K562 (cell line): ENCODE data around the gene ACSS1.

Experiments used
- ATF1 ChIP-seq, 2 experiments: fragments of 450-650 bp in 1 of 2; IDR thresholded peaks; 2 replicates each; pipeline ENCODE4 v1.6.1; 2016; ENCODE audit warnings: missing compliant biosample characterization in 1 of 2, missing genetic modification characterization in 1 of 2
- BCOR ChIP-seq: fragments of 450-650 bp; IDR thresholded peaks from 2 replicates; pipeline ENCODE4 v1.6.1; 2016
- BDP1 ChIP-seq: IDR thresholded peaks from 3 replicates; pipeline ENCODE4 v1.6.1; 2011; ENCODE audit not compliant: insufficient read length, insufficient read depth
- ELF1 ChIP-seq: fragments of 200-800 bp; sonication (Bioruptor generic); IDR thresholded peaks from 2 replicates; pipeline ENCODE4 v1.6.1; 2016; ENCODE audit warnings: missing genetic modification characterization, missing compliant biosample characterization
- EZH2 ChIP-seq: IDR thresholded peaks from 2 replicates; pipeline ENCODE4 v1.6.1; 2012; ENCODE audit warnings: low read depth, mild to moderate bottlenecking, inconsistent platforms, low read length, borderline replicate concordance
- HNRNPL ChIP-seq: fragments of 200-400 bp; formaldehyde crosslinking; IDR thresholded peaks from 2 replicates; pipeline ENCODE4 v1.6.1; 2017; ENCODE audit warnings: low read depth, mild to moderate bottlenecking, low read length
- MXI1 ChIP-seq: IDR thresholded peaks from 2 replicates; pipeline ENCODE4 v1.6.1; 2011; ENCODE audit warnings: low read depth, mild to moderate bottlenecking, improper control_type of control experiment, low read length
- POLR2A ChIP-seq: fragments of 450-650 bp; conservative IDR thresholded peaks from 2 replicates; pipeline ENCODE4 v1.6.1; 2016
- RAD21 ChIP-seq, 2 experiments: fragments of 250-450 bp in 1 of 2; fragments of 450-650 bp in 1 of 2; sonication (Bioruptor Pico) in 1 of 2; formaldehyde crosslinking in 1 of 2; IDR thresholded peaks in 1 of 2; conservative IDR thresholded peaks in 1 of 2; 2 replicates each; pipeline versions ENCODE4 v1.4.0 to v1.8.0; 2020 to 2022; ENCODE audit warnings: mild to moderate bottlenecking in 2 of 2, moderate library complexity in 1 of 2
- ZNF436 ChIP-seq: fragments of 250-450, 450-650 bp; sonication (Bioruptor Pico); formaldehyde crosslinking; IDR thresholded peaks from 2 replicates; pipeline ENCODE4 v1.7.0; 2020; ENCODE audit warnings: mild to moderate bottlenecking
- TF ChIP-seq, protein P1 (sequence below): sonication (generic); formaldehyde crosslinking; IDR thresholded peaks from 2 replicates; pipeline ENCODE4 v1.8.1; 2023; ENCODE audit warnings: missing genetic modification reagents, mild to moderate bottlenecking, borderline replicate concordance
- TF ChIP-seq, protein P2 (sequence below), 3 experiments: IDR thresholded peaks in 2 of 3; conservative IDR thresholded peaks in 1 of 3; 2 replicates each; pipeline ENCODE4 v1.5.1; 2011 to 2012; ENCODE audit warnings: low read length in 3 of 3, mild to moderate bottlenecking in 3 of 3, control low read depth in 2 of 3, improper control_type of control experiment in 1 of 3, inconsistent platforms in 1 of 3, low read depth in 1 of 3, mixed read lengths in 1 of 3, moderate library complexity in 1 of 3; ENCODE audit not compliant: insufficient read depth in 2 of 3
- TF ChIP-seq, protein P3 (sequence below): fragments of 250-450 bp; sonication (Bioruptor Pico); IDR thresholded peaks from 2 replicates; pipeline ENCODE4 v1.5.0; 2020; ENCODE audit warnings: mild to moderate bottlenecking, borderline replicate concordance

DNA sequence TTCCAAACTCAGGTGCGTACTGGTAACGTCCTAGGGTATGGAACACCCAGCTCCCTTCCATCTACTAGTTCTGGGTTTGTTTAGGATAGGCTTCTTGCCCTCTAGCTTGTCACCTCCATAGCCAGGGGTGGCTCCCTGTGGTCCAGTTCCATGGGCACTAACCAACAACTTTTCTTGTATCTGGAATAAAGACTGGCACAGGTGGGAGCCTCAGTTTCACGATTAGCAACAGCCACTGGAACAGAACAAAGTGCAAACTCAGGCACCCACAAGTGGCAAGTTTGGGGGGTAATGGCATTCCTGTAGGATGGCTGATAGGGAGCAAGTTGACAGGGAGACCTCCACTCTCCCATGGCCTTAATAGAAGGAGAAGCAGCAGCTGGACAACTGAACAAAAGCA lies 59.8 kb downstream of the ACSS1 start:
- TF ChIP-seq MXI1, result no peak
- no peak for TF ChIP-seq ELF1 (tag)
- TF ChIP-seq RAD21 (CRISPR knock-in tag; conservative IDR thresholded peaks at IDR 0.05 in 1 of 2, IDR thresholded peaks at IDR 0.05 in 1 of 2), result no peak
- TF ChIP-seq, protein P1, sequence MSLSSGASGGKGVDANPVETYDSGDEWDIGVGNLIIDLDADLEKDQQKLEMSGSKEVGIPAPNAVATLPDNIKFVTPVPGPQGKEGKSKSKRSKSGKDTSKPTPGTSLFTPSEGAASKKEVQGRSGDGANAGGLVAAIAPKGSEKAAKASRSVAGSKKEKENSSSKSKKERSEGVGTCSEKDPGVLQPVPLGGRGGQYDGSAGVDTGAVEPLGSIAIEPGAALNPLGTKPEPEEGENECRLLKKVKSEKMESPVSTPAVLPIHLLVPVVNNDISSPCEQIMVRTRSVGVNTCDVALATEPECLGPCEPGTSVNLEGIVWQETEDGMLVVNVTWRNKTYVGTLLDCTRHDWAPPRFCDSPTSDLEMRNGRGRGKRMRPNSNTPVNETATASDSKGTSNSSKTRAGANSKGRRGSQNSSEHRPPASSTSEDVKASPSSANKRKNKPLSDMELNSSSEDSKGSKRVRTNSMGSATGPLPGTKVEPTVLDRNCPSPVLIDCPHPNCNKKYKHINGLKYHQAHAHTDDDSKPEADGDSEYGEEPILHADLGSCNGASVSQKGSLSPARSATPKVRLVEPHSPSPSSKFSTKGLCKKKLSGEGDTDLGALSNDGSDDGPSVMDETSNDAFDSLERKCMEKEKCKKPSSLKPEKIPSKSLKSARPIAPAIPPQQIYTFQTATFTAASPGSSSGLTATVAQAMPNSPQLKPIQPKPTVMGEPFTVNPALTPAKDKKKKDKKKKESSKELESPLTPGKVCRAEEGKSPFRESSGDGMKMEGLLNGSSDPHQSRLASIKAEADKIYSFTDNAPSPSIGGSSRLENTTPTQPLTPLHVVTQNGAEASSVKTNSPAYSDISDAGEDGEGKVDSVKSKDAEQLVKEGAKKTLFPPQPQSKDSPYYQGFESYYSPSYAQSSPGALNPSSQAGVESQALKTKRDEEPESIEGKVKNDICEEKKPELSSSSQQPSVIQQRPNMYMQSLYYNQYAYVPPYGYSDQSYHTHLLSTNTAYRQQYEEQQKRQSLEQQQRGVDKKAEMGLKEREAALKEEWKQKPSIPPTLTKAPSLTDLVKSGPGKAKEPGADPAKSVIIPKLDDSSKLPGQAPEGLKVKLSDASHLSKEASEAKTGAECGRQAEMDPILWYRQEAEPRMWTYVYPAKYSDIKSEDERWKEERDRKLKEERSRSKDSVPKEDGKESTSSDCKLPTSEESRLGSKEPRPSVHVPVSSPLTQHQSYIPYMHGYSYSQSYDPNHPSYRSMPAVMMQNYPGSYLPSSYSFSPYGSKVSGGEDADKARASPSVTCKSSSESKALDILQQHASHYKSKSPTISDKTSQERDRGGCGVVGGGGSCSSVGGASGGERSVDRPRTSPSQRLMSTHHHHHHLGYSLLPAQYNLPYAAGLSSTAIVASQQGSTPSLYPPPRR (CRISPR knock-in tag), result no peak
- TF ChIP-seq, protein P2, sequence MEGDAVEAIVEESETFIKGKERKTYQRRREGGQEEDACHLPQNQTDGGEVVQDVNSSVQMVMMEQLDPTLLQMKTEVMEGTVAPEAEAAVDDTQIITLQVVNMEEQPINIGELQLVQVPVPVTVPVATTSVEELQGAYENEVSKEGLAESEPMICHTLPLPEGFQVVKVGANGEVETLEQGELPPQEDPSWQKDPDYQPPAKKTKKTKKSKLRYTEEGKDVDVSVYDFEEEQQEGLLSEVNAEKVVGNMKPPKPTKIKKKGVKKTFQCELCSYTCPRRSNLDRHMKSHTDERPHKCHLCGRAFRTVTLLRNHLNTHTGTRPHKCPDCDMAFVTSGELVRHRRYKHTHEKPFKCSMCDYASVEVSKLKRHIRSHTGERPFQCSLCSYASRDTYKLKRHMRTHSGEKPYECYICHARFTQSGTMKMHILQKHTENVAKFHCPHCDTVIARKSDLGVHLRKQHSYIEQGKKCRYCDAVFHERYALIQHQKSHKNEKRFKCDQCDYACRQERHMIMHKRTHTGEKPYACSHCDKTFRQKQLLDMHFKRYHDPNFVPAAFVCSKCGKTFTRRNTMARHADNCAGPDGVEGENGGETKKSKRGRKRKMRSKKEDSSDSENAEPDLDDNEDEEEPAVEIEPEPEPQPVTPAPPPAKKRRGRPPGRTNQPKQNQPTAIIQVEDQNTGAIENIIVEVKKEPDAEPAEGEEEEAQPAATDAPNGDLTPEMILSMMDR (IDR thresholded peaks at IDR 0.05 in 2 of 3, conservative IDR thresholded peaks at IDR 0.05 in 1 of 3; ENCODE audit: insufficient read depth in 2 of 3, low read depth in 1 of 3, low read length in 3 of 3), result no peak
- TF ChIP-seq BDP1, result no peak
- TF ChIP-seq, protein P3, sequence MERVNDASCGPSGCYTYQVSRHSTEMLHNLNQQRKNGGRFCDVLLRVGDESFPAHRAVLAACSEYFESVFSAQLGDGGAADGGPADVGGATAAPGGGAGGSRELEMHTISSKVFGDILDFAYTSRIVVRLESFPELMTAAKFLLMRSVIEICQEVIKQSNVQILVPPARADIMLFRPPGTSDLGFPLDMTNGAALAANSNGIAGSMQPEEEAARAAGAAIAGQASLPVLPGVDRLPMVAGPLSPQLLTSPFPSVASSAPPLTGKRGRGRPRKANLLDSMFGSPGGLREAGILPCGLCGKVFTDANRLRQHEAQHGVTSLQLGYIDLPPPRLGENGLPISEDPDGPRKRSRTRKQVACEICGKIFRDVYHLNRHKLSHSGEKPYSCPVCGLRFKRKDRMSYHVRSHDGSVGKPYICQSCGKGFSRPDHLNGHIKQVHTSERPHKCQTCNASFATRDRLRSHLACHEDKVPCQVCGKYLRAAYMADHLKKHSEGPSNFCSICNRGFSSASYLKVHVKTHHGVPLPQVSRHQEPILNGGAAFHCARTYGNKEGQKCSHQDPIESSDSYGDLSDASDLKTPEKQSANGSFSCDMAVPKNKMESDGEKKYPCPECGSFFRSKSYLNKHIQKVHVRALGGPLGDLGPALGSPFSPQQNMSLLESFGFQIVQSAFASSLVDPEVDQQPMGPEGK (CRISPR knock-in tag), result no peak
- no peak for TF ChIP-seq POLR2A
- no peak for TF ChIP-seq ZNF436
- no peak for TF ChIP-seq BCOR
- TF ChIP-seq EZH2, result no peak
- TF ChIP-seq ATF1 (CRISPR knock-in tag; IDR thresholded peaks at IDR 0.05), result no peak
- no peak for TF ChIP-seq ATF1 (tag; IDR thresholded peaks at IDR 0.05)
- no peak for TF ChIP-seq HNRNPL
